ENCODE data around the gene TTC7B. TPM values are rescaled to one million over a fixed set of nuclear protein-coding genes. Genes with fewer than 3 reads are reported as not detected.

The TTC7B gene
- total RNA-seq, 1 donor from 2014 or later: 40.4 TPM

DNA sequence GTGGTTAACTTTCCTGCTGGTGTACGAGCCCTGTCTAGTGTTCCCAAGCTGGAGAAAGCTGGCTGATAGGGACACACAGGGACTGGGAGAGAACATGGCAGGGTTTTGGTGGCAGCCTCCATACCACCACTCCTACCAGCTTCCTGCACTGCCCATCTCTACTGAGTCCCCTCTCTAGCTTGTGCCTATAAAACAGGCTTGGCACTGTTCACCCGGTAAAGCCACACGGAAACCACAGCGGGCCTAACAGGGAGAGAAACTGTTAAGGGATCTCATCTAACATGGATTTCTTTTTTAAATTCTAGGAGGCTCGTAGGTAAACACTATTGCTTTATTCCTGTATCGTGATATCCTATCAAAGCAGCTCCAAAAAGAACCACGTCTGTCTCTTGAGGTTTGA, 204.7 kb downstream of the TTC7B start:
- H3K36me3 Mint-ChIP-seq: peaks cover 4% of the 10 kb centered on the region
- peak overlapping the region; percentile 10 for H3K27ac Mint-ChIP-seq

DNA sequence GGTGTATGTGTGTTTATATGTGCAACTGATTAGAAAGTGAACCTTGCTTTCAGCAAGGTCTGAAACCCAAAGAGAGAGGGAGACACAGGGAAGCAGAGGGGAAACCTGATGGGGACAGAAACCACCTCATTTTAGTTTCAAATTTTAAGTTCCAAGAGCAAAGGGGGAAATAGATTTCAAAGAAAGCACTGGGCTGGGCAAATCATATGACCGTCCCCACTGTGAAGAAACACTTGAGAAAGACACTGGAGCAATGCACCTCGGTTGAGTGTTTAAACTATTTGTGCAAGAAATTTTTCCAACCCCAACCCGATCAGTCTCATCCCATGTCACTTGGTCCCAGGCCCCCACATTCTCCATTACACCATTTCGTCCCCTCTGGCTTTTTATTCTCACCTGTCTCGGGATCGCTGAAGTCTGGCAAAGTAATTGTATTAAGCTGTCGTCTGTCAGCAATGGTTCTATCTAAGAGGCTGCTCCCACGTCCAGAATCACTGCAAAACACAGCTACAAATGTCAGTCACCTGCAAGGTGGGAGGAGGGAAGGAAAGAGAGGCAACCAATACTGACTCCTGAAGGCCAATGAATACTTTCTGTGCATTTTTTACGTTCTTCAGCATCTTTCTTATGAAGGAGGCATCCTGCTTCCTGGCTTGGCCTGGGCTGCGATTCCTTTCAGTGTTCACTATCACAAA, 205.7 kb downstream of the TTC7B start:
- Mint-ChIP-seq H3K9me3 (no peaks in the 10 kb centered on the region), H3K27ac (no peak overlapping the region), H3K4me1 (ENCODE audit: unreplicated experiment) (peaks cover 20% of the 10 kb centered on the region), H3K36me3 (peaks cover 4% of the 10 kb centered on the region), H3K27me3 (no peaks in the 10 kb centered on the region), H3K4me3 (no peak overlapping the region)
- no peak for DNase-seq (ENCODE audit: extremely low spot score, unreplicated experiment)
- TF ChIP-seq, protein P1, sequence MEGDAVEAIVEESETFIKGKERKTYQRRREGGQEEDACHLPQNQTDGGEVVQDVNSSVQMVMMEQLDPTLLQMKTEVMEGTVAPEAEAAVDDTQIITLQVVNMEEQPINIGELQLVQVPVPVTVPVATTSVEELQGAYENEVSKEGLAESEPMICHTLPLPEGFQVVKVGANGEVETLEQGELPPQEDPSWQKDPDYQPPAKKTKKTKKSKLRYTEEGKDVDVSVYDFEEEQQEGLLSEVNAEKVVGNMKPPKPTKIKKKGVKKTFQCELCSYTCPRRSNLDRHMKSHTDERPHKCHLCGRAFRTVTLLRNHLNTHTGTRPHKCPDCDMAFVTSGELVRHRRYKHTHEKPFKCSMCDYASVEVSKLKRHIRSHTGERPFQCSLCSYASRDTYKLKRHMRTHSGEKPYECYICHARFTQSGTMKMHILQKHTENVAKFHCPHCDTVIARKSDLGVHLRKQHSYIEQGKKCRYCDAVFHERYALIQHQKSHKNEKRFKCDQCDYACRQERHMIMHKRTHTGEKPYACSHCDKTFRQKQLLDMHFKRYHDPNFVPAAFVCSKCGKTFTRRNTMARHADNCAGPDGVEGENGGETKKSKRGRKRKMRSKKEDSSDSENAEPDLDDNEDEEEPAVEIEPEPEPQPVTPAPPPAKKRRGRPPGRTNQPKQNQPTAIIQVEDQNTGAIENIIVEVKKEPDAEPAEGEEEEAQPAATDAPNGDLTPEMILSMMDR (conservative IDR thresholded peaks at IDR 0.05): no peak

More for the DNA sequence above, 204.7 kb downstream of the TTC7B start:
- H3K4me1 Mint-ChIP-seq (ENCODE audit: unreplicated experiment): peaks cover 26% of the 10 kb centered on the region
- no peak overlapping the region for H3K4me3 Mint-ChIP-seq
- TF ChIP-seq, protein P1 (conservative IDR thresholded peaks at IDR 0.05): no peak
- H3K9me3 Mint-ChIP-seq: no peaks in the 10 kb centered on the region
- no peaks in the 10 kb centered on the region for H3K27me3 Mint-ChIP-seq
- DNase-seq (ENCODE audit: extremely low spot score, unreplicated experiment): no peak

DNA sequence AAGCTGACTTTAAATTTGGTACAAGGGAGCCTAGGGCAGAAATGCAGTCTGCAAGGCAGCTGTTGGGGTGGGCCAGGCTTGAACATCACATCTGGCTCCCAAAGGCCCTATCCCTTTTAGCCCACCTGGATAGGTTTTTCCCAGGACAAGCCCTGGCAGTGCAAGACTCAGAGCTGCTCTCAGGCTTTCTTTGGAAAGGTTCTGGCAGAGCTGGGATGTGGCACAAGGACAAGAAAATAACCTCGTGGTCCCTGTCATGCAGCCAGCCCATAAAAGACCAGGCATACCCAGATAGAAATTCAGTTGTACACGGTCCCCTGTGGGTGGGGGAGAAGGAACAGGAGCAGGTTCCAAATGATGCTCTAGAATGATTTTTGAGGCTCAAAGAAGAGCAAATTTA, 206.9 kb downstream of the TTC7B start:
- DNase-seq (ENCODE audit: extremely low spot score, unreplicated experiment): no peak
- Mint-ChIP-seq H3K9me3 (no peaks in the 10 kb centered on the region), H3K27me3 (no peaks in the 10 kb centered on the region), H3K4me1 (ENCODE audit: unreplicated experiment) (peaks cover 16% of the 10 kb centered on the region), H3K4me3 (no peak overlapping the region), H3K27ac (no peak overlapping the region), H3K36me3 (peaks cover 4% of the 10 kb centered on the region)
- TF ChIP-seq, protein P1 (conservative IDR thresholded peaks at IDR 0.05): no peak

DNA sequence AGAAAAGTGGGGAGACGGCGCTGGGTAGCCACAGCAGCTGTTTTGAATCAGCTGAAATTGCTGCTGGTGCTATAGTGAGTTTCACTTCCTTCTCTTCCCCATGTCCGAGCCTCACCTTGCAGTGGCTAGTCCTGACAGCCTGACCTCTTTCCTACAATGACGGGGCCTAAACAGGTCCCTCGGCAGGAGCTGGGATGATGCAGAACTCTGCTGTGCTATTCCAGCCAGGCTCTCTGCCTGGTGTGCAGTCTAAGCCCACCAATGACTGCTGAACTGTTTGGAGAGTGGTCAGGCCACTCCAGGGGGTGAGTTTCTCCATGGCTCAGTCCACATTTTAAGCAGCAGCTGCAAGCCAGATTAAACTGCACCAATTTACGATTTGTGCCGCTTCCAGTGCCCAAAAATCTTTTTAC, 207.3 kb downstream of the TTC7B start:
- no peak overlapping the region for H3K4me3 Mint-ChIP-seq
- no peaks in the 10 kb centered on the region for H3K9me3 Mint-ChIP-seq
- TF ChIP-seq, protein P1 (conservative IDR thresholded peaks at IDR 0.05): no peak
- H3K4me1 Mint-ChIP-seq (ENCODE audit: unreplicated experiment): peaks cover 20% of the 10 kb centered on the region
- no peak for DNase-seq (ENCODE audit: extremely low spot score, unreplicated experiment)
- H3K27me3 Mint-ChIP-seq: no peaks in the 10 kb centered on the region
- no peak overlapping the region for H3K27ac Mint-ChIP-seq
- H3K36me3 Mint-ChIP-seq: peaks cover 4% of the 10 kb centered on the region

DNA sequence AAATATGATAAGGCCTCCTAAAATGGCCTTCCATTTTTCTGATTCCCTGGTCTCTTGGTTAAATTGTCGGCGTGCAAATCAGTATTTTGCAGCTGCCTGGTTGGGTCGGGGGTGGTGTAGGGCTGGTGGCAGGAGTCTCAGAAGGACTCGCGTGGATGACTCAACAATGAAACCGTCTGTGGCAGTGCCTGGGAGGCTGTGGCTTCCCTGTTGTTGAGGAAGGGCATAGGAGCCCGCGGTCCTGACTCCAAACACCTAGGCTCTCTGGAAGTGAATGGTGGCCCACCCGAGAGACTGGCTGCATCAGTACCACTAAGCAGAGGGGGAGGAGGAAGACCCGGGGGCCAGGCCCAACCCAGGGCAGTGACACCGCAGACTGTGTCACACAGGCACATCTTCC, 207.9 kb downstream of the TTC7B start:
- Mint-ChIP-seq H3K9me3 (no peaks in the 10 kb centered on the region), H3K27ac (no peak overlapping the region), H3K36me3 (peaks cover 4% of the 10 kb centered on the region), H3K27me3 (no peaks in the 10 kb centered on the region), H3K4me3 (no peak overlapping the region), H3K4me1 (ENCODE audit: unreplicated experiment) (peaks cover 24% of the 10 kb centered on the region)
- no peak for DNase-seq (ENCODE audit: extremely low spot score, unreplicated experiment)
- TF ChIP-seq, protein P1 (conservative IDR thresholded peaks at IDR 0.05): no peak

Data from type B pancreatic cell (in vitro differentiated cells).